SU-DHL-6 (cell line): Measurements from ENCODE around the gene SLC9A1.

Source experiments
- H2AFZ ChIP-seq: fragments of 200-600 bp; sonication (generic); 2 replicates; pipeline ENCODE4 v1.6.1; 2014; ENCODE audit warnings: low read depth, mild to moderate bottlenecking, moderate library complexity, mixed read lengths, antibody characterized with exemption, low read length; ENCODE audit not compliant: severe bottlenecking
- H3F3A ChIP-seq: fragments of 200-600 bp; shearing (Covaris generic); 2 replicates; pipeline ENCODE4 v1.6.0; 2016; ENCODE audit warnings: antibody characterized with exemption, mild to moderate bottlenecking; ENCODE audit not compliant: insufficient read depth
- H3K27ac ChIP-seq: fragments of 200-600 bp; sonication (generic); 2 replicates; pipeline ENCODE4 v1.5.1; 2016; ENCODE audit warnings: low read depth, mild to moderate bottlenecking, low read length, moderate library complexity, mixed read lengths
- H3K27me3 ChIP-seq: fragments of 200-600 bp; sonication (generic), shearing (Covaris generic); 2 replicates; pipeline ENCODE4 v1.6.0; 2014; ENCODE audit warnings: mild to moderate bottlenecking, low read length
- H3K36me3 ChIP-seq: fragments of 200-600 bp; sonication (generic); 2 replicates; pipeline ENCODE4 v1.6.1; 2014; ENCODE audit warnings: mild to moderate bottlenecking, low read length, mixed read lengths
- H3K4me2 ChIP-seq: fragments of 300-600, 200-600 bp; shearing (Covaris generic), sonication (generic); 2 replicates; pipeline ENCODE4 v1.6.0; 2014; ENCODE audit warnings: low read length, low read depth, mild to moderate bottlenecking; ENCODE audit not compliant: poor library complexity, severe bottlenecking
- H3K4me3 ChIP-seq: fragments of 200-600 bp; sonication (generic); 2 replicates; pipeline ENCODE4 v1.5.1; 2014; ENCODE audit warnings: antibody characterized with exemption, low read length, mild to moderate bottlenecking, mixed read lengths; ENCODE audit not compliant: insufficient read depth, poor library complexity, severe bottlenecking
- H3K79me2 ChIP-seq: fragments of 200-600 bp; sonication (generic); 2 replicates; pipeline ENCODE4 v1.6.1; 2014; ENCODE audit warnings: mild to moderate bottlenecking, low read length, moderate library complexity; ENCODE audit not compliant: insufficient read depth
- H3K9ac ChIP-seq: fragments of 200-600 bp; sonication (generic); 2 replicates; pipeline ENCODE4 v1.7.0; 2014; ENCODE audit warnings: mild to moderate bottlenecking, low read length
- H3K9me2 ChIP-seq: fragments of 200-600 bp; sonication (generic); replicated peaks from 2 replicates; pipeline ENCODE4 v1.6.1; 2014; ENCODE audit warnings: low read length; ENCODE audit not compliant: insufficient read depth
- H3K9me3 ChIP-seq: fragments of 200-600 bp; sonication (generic); 2 replicates; pipeline ENCODE4 v1.6.1; 2014; ENCODE audit warnings: low read length, mixed read lengths; ENCODE audit not compliant: insufficient read depth
- H4K20me1 ChIP-seq: fragments of 200-600 bp; sonication (generic); 2 replicates; pipeline ENCODE4 v1.6.1; 2014; ENCODE audit warnings: low read depth, mild to moderate bottlenecking, antibody characterized with exemption, low read length, moderate library complexity, mixed read lengths
- EZH2phosphoT487 ChIP-seq: fragments of 200-600 bp; sonication (generic), shearing (Covaris generic); conservative IDR thresholded peaks from 2 replicates; pipeline ENCODE4 v1.6.1; 2018; ENCODE audit warnings: mild to moderate bottlenecking, antibody characterized with exemption, low read length, moderate library complexity, mixed read lengths
- TF ChIP-seq, protein P1 (sequence below): fragments of 200-600 bp; sonication (generic); IDR thresholded peaks from one replicate; pipeline ENCODE4 v1.5.1; 2017; ENCODE audit warnings: antibody characterized with exemption, mild to moderate bottlenecking, low read length, moderate library complexity; ENCODE audit not compliant: insufficient read depth, poor library complexity, severe bottlenecking

The SLC9A1 gene

GRCh38 chr1:27161594-27161993 is 6.7 kb upstream of the SLC9A1 start:
- H3K4me3 ChIP-seq: no peak overlapping the region
- no peaks in the 10 kb centered on the region for H3K79me2 ChIP-seq
- peak overlapping the region; percentile 2 for H3K4me2 ChIP-seq
- no peaks in the 10 kb centered on the region for H3K27me3 ChIP-seq
- H3K9me2 ChIP-seq: no peaks in the 10 kb centered on the region
- peak overlapping the region; percentile 32 for H2AFZ ChIP-seq
- 0 out of 2 replicates have a peak overlapping the region, but pooled peaks have one; percentile 27 for H3K27ac ChIP-seq
- no peaks in the 10 kb centered on the region for H3K36me3 ChIP-seq
- H3K9me3 ChIP-seq: no peaks in the 10 kb centered on the region
- H3K9ac ChIP-seq: no peak overlapping the region
- no peaks in the 10 kb centered on the region for H4K20me1 ChIP-seq
- no peaks in the 10 kb centered on the region for H3F3A ChIP-seq
- TF ChIP-seq EZH2phosphoT487: no peak
- TF ChIP-seq, protein P1, sequence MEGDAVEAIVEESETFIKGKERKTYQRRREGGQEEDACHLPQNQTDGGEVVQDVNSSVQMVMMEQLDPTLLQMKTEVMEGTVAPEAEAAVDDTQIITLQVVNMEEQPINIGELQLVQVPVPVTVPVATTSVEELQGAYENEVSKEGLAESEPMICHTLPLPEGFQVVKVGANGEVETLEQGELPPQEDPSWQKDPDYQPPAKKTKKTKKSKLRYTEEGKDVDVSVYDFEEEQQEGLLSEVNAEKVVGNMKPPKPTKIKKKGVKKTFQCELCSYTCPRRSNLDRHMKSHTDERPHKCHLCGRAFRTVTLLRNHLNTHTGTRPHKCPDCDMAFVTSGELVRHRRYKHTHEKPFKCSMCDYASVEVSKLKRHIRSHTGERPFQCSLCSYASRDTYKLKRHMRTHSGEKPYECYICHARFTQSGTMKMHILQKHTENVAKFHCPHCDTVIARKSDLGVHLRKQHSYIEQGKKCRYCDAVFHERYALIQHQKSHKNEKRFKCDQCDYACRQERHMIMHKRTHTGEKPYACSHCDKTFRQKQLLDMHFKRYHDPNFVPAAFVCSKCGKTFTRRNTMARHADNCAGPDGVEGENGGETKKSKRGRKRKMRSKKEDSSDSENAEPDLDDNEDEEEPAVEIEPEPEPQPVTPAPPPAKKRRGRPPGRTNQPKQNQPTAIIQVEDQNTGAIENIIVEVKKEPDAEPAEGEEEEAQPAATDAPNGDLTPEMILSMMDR: no peak

- H3F3A ChIP-seq: no peaks in the 10 kb centered on the region
- no peaks in the 10 kb centered on the region for H3K9me3 ChIP-seq
- no peak overlapping the region for H3K9ac ChIP-seq
- no peaks in the 10 kb centered on the region for H4K20me1 ChIP-seq
- no peak overlapping the region for H3K4me3 ChIP-seq
- H2AFZ ChIP-seq: no peak overlapping the region
- H3K36me3 ChIP-seq: no peaks in the 10 kb centered on the region
- no peaks in the 10 kb centered on the region for H3K79me2 ChIP-seq
- H3K27me3 ChIP-seq: no peaks in the 10 kb centered on the region
- no peaks in the 10 kb centered on the region for H3K9me2 ChIP-seq
- TF ChIP-seq EZH2phosphoT487: no peak
- TF ChIP-seq, protein P1: no peak
- H3K27ac ChIP-seq: no peak overlapping the region
- H3K4me2 ChIP-seq: no peak overlapping the region
Measured at GRCh38 chr1:27157194-27157593, 2.3 kb upstream of the SLC9A1 start.

- H3K36me3 ChIP-seq: no peaks in the 10 kb centered on the region
- H3K79me2 ChIP-seq: no peaks in the 10 kb centered on the region
- H3K27ac ChIP-seq: no peak overlapping the region
- H3F3A ChIP-seq: no peaks in the 10 kb centered on the region
- H3K27me3 ChIP-seq: no peaks in the 10 kb centered on the region
- H3K9ac ChIP-seq: peak overlapping the region; percentile 89
- H3K4me3 ChIP-seq: peak overlapping the region; percentile 83
- H3K9me3 ChIP-seq: no peaks in the 10 kb centered on the region
- H3K4me2 ChIP-seq: peak overlapping the region; percentile 94
- H2AFZ ChIP-seq: peak overlapping the region; percentile 63
- no peaks in the 10 kb centered on the region for H4K20me1 ChIP-seq
- no peaks in the 10 kb centered on the region for H3K9me2 ChIP-seq
- no peak for TF ChIP-seq EZH2phosphoT487
- TF ChIP-seq, protein P1: no peak
Measured at GRCh38 chr1:27154469-27154990, 395 bp downstream of the SLC9A1 start.
